Measurements from ENCODE around the gene ARID2. TPM values are rescaled to one million over a fixed set of nuclear protein-coding genes. Genes with fewer than 3 reads are reported as not detected.

ARID2 gene
- total and polyA plus RNA-seq, 2 of the 13 experiments (the other 11 are each of a cell fraction or from before 2014, with no cell fraction given) = 15.9 to 22.2 TPM

DNA sequence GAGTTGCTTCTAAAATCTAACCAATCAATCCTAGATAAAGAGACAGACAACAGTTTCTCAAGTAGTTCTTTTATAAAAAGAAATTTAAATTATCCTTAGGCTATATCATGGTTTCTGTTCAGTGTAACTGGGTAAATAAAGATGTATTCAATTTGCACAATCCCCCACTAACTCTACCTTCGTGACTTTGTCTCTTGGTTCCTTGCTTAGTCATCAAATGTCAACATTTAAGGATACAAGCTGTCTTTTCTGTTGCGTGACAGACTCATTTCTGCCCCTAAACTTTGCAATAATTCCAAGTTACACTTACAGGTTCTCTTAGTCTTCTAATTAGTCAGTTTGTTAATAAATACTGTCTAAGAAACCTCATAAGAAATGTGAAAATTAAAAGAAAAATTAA lies 210.3 kb downstream of the ARID2 start:
- H4K20me1 ChIP-seq (ENCODE audit: insufficient read depth, low read length) = no peaks in the 10 kb centered on the region
- H2AFZ ChIP-seq (ENCODE audit: low read length) = no peak overlapping the region
- H3K79me2 ChIP-seq (ENCODE audit: insufficient read depth, low read length) = no peaks in the 10 kb centered on the region
- TF ChIP-seq MAFK (conservative IDR thresholded peaks at IDR 0.05 in 1 of 2, IDR thresholded peaks at IDR 0.05 in 1 of 2; ENCODE audit: low read length in 2 of 2) = peak; percentile 20 to 52; a peak in 2 of 4 replicates
- no peak for TF ChIP-seq CSRNP1 (CRISPR knock-in tag; IDR thresholded peaks at IDR 0.05)
- H3K4me1 ChIP-seq (ENCODE audit: insufficient read depth, low read length) = no peaks in the 10 kb centered on the region
- H3K9me3 ChIP-seq (ENCODE audit: low read length) = no peaks in the 10 kb centered on the region
- H3K36me3 ChIP-seq (replicated peaks in 1 of 2; ENCODE audit: control insufficient read depth in 1 of 2, insufficient read depth in 2 of 2, low read length in 2 of 2) = peaks cover 4 to 39% of the 10 kb centered on the region in 2 experiments
- H3K27me3 ChIP-seq (ENCODE audit: control insufficient read depth in 1 of 2, insufficient read depth in 2 of 2, low read length in 2 of 2) = no peaks in the 10 kb centered on the region
- H3K4me2 ChIP-seq (ENCODE audit: low read depth, low read length) = no peak overlapping the region
- POLR2A ChIA-PET = no interaction called here
- no peak overlapping the region for H3K4me3 ChIP-seq (replicated peaks in 1 of 3; ENCODE audit: insufficient read depth in 1 of 3, low read depth in 2 of 3, low read length in 3 of 3)
- DNase-seq (ENCODE audit: low spot score) = peak; percentile 4
- no peak for ATAC-seq
- in situ Hi-C loops (cut with HindIII; ENCODE audit: extremely low pct_ligation_motif_present, low pct_unique_long_range_greater_than_20kb) (no loop called here), intact Hi-C loops (cut with micrococcal nuclease; ENCODE audit: unreplicated experiment) (no loop called here)
- CTCF ChIA-PET (ENCODE audit: low intra/inter-chr PET ratio, low total read pairs) = no interaction called here
- FAIRE-seq = no peak
- H3K9ac ChIP-seq (ENCODE audit: insufficient read depth, low read depth, low read length) = no peak overlapping the region
- H3K27ac ChIP-seq (ENCODE audit: extremely low read length, insufficient read depth, low read length) = no peak overlapping the region
- 88% methylated on average over 2 of the region's 2 CpGs for WGBS (ENCODE audit: low lambda C conversion rate)
- no TSS peak for BruUV-seq (replicated peaks)

DNA sequence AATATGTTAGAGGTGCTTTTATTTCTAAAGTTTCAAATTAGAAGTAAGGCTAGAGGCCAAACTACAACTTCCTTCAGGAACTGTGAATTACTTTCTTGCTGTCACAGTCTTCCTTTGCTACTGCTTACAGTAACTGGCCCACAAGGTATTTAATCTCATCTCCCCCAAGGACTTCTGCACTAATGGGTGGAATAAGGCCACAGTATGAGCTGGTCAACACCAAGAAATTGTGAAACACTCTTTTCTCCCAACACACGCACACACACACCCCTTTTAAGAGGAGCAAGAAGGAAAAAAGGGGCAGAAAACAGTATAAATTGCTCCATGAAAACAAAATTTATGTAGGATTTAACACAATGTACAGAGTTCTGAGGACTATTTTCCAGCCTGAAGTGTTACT lies 215.3 kb downstream of the ARID2 start:
- BruUV-seq (replicated peaks) = no TSS peak
- POLR2A ChIA-PET = no interaction called here
- no peak for ATAC-seq
- no peaks in the 10 kb centered on the region; the same call in 1 of the 2 replicates for H4K20me1 ChIP-seq (ENCODE audit: insufficient read depth, low read length)
- CTCF ChIA-PET (ENCODE audit: low intra/inter-chr PET ratio, low total read pairs) = no interaction called here
- H3K4me2 ChIP-seq (ENCODE audit: low read depth, low read length) = no peak overlapping the region
- H3K27ac ChIP-seq (ENCODE audit: extremely low read length, insufficient read depth, low read length) = no peak overlapping the region
- no peaks in the 10 kb centered on the region for H3K27me3 ChIP-seq (ENCODE audit: control insufficient read depth in 1 of 2, insufficient read depth in 2 of 2, low read length in 2 of 2)
- 97% methylated on average over 1 of the region's 1 CpG for WGBS (ENCODE audit: low lambda C conversion rate)
- H2AFZ ChIP-seq (ENCODE audit: low read length) = no peak overlapping the region
- no peaks in the 10 kb centered on the region for H3K9me3 ChIP-seq (ENCODE audit: low read length)
- H3K36me3 ChIP-seq (replicated peaks in 1 of 2; ENCODE audit: control insufficient read depth in 1 of 2, insufficient read depth in 2 of 2, low read length in 2 of 2) = peaks cover 11 to 64% of the 10 kb centered on the region in 2 experiments
- H3K4me3 ChIP-seq (replicated peaks in 1 of 3; ENCODE audit: insufficient read depth in 1 of 3, low read depth in 2 of 3, low read length in 3 of 3) = no peak overlapping the region
- H3K9ac ChIP-seq (ENCODE audit: insufficient read depth, low read depth, low read length) = no peak overlapping the region
- no peak for FAIRE-seq
- no peak for DNase-seq (ENCODE audit: low spot score)
- in situ Hi-C loops (cut with HindIII; ENCODE audit: extremely low pct_ligation_motif_present, low pct_unique_long_range_greater_than_20kb) (no loop called here), intact Hi-C loops (cut with micrococcal nuclease; ENCODE audit: unreplicated experiment) (no loop called here)
- no peaks in the 10 kb centered on the region for H3K4me1 ChIP-seq (ENCODE audit: insufficient read depth, low read length)
- no peaks in the 10 kb centered on the region for H3K79me2 ChIP-seq (ENCODE audit: insufficient read depth, low read length)
- TF ChIP-seq NR2F1 (CRISPR knock-in tag; IDR thresholded peaks at IDR 0.05) (no peak), CCDC6 (CRISPR knock-in tag; IDR thresholded peaks at IDR 0.05) (no peak), ATF4 (CRISPR knock-in tag; IDR thresholded peaks at IDR 0.05) (no peak), ZFP37 (CRISPR knock-in tag; IDR thresholded peaks at IDR 0.05; ENCODE audit: borderline replicate concordance) (no peak), MED13 (CRISPR knock-in tag; IDR thresholded peaks at IDR 0.05) (no peak), ZNF569 (CRISPR knock-in tag; IDR thresholded peaks at IDR 0.05; ENCODE audit: borderline replicate concordance) (no peak), ZNF124 (CRISPR knock-in tag; IDR thresholded peaks at IDR 0.05) (no peak)
- TF ChIP-seq, protein P1, sequence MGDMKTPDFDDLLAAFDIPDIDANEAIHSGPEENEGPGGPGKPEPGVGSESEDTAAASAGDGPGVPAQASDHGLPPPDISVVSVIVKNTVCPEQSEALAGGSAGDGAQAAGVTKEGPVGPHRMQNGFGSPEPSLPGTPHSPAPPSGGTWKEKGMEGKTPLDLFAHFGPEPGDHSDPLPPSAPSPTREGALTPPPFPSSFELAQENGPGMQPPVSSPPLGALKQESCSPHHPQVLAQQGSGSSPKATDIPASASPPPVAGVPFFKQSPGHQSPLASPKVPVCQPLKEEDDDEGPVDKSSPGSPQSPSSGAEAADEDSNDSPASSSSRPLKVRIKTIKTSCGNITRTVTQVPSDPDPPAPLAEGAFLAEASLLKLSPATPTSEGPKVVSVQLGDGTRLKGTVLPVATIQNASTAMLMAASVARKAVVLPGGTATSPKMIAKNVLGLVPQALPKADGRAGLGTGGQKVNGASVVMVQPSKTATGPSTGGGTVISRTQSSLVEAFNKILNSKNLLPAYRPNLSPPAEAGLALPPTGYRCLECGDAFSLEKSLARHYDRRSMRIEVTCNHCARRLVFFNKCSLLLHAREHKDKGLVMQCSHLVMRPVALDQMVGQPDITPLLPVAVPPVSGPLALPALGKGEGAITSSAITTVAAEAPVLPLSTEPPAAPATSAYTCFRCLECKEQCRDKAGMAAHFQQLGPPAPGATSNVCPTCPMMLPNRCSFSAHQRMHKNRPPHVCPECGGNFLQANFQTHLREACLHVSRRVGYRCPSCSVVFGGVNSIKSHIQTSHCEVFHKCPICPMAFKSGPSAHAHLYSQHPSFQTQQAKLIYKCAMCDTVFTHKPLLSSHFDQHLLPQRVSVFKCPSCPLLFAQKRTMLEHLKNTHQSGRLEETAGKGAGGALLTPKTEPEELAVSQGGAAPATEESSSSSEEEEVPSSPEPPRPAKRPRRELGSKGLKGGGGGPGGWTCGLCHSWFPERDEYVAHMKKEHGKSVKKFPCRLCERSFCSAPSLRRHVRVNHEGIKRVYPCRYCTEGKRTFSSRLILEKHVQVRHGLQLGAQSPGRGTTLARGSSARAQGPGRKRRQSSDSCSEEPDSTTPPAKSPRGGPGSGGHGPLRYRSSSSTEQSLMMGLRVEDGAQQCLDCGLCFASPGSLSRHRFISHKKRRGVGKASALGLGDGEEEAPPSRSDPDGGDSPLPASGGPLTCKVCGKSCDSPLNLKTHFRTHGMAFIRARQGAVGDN (CRISPR knock-in tag; IDR thresholded peaks at IDR 0.05) = no peak

Measured in HepG2 (cell line).